Upper lobe of left lung (tissue), 6 donors: ENCODE results near the gene AHI1. TPM values are rescaled to one million over a fixed set of nuclear protein-coding genes. Genes with fewer than 3 reads are reported as not detected.

ENCODE experiments used
- ATAC-seq, 2 donors: fragments of 200-7000 bp; cut with Tn5 transposase; one replicate each; pipeline ENCODE4 v1.9.1; 2022; ENCODE audit warnings: mild to moderate bottlenecking in 2 of 2, moderate library complexity in 2 of 2; ENCODE audit not compliant: low FRiP score in 2 of 2
- DNase-seq, 2 donors: peaks; one replicate each; pipeline ENCODE4 v3.0.0-alpha.2; 2019 to 2020
- H3K27ac ChIP-seq, 4 donors: fragments of 200-600 bp; sonication (generic); one replicate each; pipeline ENCODE4 v1.5.1; 2016 to 2019
- H3K27me3 ChIP-seq, 4 donors: fragments of 200-600 bp; sonication (generic); one replicate each; pipeline ENCODE4 v1.5.1; 2017 to 2019
- H3K36me3 ChIP-seq, 4 donors: fragments of 200-600 bp; sonication (generic); one replicate each; pipeline ENCODE4 v1.5.1; 2016 to 2019
- H3K4me1 ChIP-seq, 4 donors: fragments of 200-600 bp; sonication (generic); one replicate each; pipeline ENCODE4 v1.5.1; 2018 to 2019
- H3K4me3 ChIP-seq, 4 donors: fragments of 200-600 bp; sonication (generic); one replicate each; pipeline ENCODE4 v1.5.1; 2017 to 2019; ENCODE audit warnings: mild to moderate bottlenecking in 2 of 4, moderate library complexity in 1 of 4
- H3K9me3 ChIP-seq, 4 donors: fragments of 200-600 bp; sonication (generic); one replicate each; pipeline ENCODE4 v1.5.1; 2018 to 2019
- CTCF ChIP-seq, 6 experiments: fragments of 450-650 bp in 4 of 6; fragments of 200-600 bp in 2 of 6; sonication (generic) in 2 of 6; IDR thresholded peaks; one replicate each; pipeline ENCODE4 v1.5.1; 2016 to 2019; ENCODE audit warnings: antibody characterized with exemption in 6 of 6
- EP300 ChIP-seq, 4 donors: sonication (generic); formaldehyde crosslinking; IDR thresholded peaks; one replicate each; pipeline ENCODE4 v1.5.1; 2017; ENCODE audit warnings: antibody characterized with exemption in 4 of 4, control low read depth in 2 of 4
- POLR2A ChIP-seq, 4 donors: fragments of 450-650 bp; IDR thresholded peaks; one replicate each; pipeline ENCODE4 v1.5.1; 2016 to 2017; ENCODE audit warnings: antibody characterized with exemption in 4 of 4, mild to moderate bottlenecking in 2 of 4
- POLR2AphosphoS5 ChIP-seq, 2 donors: sonication (generic); formaldehyde crosslinking; IDR thresholded peaks; one replicate each; pipeline ENCODE4 v1.5.1; 2017; ENCODE audit warnings: antibody characterized with exemption in 2 of 2
- WGBS, 2 donors: methylation state at CpG; one replicate each; pipeline ENCODE4 v1.1.5; 2017 to 2018; 5-methylcytosine and 5-hydroxymethylcytosine counted together
- total RNA-seq, 6 donors: library from RNA; depleted of rRNA in 4 of 6; stranded (reverse); fragments of >200 nt in 4 of 6; gene quantifications; one replicate each; pipeline versions ENCODE4 v1.1.0 to v1.2.1, GENCODE V29; 2016 to 2021
- donor health status: DM: no; HTN: no; CAD: no; lungs with moderate emphysema.
- donor health status: DM: no; HTN: yes; CAD: no; lungs with severe emphysema.

AHI1 gene
- total RNA-seq, 6 donors from 2014 or later = 17.1 to 57.6 (median 40.3) TPM

DNA sequence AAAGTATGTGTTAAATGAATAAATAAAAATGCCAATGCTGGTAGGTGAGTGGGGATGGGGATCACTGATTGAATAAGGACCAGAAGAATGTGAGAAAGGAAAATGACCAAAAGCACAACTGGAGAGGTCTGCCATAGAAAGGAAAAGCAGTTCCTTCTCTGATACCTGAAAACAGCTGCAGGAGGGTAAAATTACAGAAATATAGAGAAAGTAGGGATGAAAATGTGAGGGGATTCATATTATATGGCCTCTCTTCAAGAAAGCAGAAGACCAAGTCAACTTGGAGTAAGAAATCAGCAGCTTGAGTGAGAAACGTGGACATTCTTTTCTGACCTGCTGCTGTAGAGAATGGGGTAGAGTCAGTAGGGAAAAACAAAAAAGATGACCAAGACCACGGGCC is 191.4 kb downstream of the AHI1 start:
- WGBS, 2 donors = 85 to 94% methylated on average over 2 of the region's 2 CpGs
- H3K27ac ChIP-seq = no peak overlapping the region
- H3K4me1 ChIP-seq = no peaks in the 10 kb centered on the region
- H3K9me3 ChIP-seq = no peaks in the 10 kb centered on the region
- H3K36me3 ChIP-seq = no peaks in the 10 kb centered on the region
- no peak overlapping the region for H3K4me3 ChIP-seq
- no peak for ATAC-seq
- no peak for DNase-seq
- H3K27me3 ChIP-seq = no peaks in the 10 kb centered on the region
- TF ChIP-seq CTCF (IDR thresholded peaks at IDR 0.05) = no peak
- no peak for TF ChIP-seq POLR2AphosphoS5 (IDR thresholded peaks at IDR 0.05)
- TF ChIP-seq POLR2A (IDR thresholded peaks at IDR 0.05) = no peak
- TF ChIP-seq EP300 (IDR thresholded peaks at IDR 0.05) = no peak

DNA sequence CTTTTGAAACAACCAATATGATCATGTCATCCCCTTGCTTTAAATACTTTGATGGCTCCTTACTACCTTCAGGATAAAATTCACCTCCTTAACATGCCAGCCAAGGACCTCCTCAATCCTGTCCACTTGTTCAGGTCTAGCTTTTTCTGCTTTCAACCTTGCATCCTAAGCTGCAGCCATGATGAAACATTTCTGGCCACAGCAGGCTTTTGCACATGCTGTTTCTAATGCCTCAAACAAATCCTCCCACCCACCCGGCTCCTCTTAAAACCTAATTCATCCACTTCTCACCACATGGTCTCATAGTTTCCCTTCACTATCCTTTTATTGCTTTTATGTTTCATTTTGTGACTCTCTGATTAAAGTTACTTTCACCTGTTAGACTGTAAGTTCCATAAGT is 191.9 kb downstream of the AHI1 start:
- no peaks in the 10 kb centered on the region for H3K27me3 ChIP-seq
- no peak for ATAC-seq
- no peak overlapping the region for H3K27ac ChIP-seq
- no peaks in the 10 kb centered on the region for H3K36me3 ChIP-seq
- DNase-seq = no peak
- WGBS, 2 donors = 92 to 94% methylated on average over 1 of the region's 1 CpG
- no peaks in the 10 kb centered on the region for H3K4me1 ChIP-seq
- H3K9me3 ChIP-seq = no peaks in the 10 kb centered on the region
- no peak overlapping the region for H3K4me3 ChIP-seq
- TF ChIP-seq POLR2A (IDR thresholded peaks at IDR 0.05) = no peak

DNA sequence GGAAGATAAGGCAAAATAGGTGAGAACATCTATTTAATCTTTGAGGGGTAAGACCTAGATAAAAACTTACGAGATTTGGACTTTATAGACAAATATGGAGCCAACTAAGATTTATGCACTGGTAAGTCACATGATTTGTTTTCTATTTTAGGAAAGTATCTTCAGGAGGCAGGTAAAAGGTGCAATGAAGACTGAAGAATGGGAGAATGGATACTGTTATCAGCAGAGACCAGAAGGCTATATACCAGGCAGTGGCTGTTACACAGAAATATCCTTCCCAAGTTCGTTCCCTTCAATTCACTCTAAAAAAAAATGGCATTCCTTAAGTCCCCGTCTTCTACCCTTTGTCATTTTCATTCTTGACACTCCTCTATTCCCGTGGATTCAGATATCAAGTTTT is 192.7 kb downstream of the AHI1 start:
- no peak for DNase-seq
- Histone ChIP-seq H3K36me3 (no peaks in the 10 kb centered on the region), H3K9me3 (no peaks in the 10 kb centered on the region), H3K4me3 (no peak overlapping the region), H3K27ac (no peak overlapping the region), H3K27me3 (no peaks in the 10 kb centered on the region), H3K4me1 (no peaks in the 10 kb centered on the region)
- ATAC-seq = no peak
- TF ChIP-seq CTCF (IDR thresholded peaks at IDR 0.05) (no peak), POLR2A (IDR thresholded peaks at IDR 0.05) (no peak), POLR2AphosphoS5 (IDR thresholded peaks at IDR 0.05) (no peak), EP300 (IDR thresholded peaks at IDR 0.05) (no peak)
- WGBS, 2 donors = 95 to 97% methylated on average over 4 of the region's 4 CpGs

- no peaks in the 10 kb centered on the region for H3K36me3 ChIP-seq
- no peak for TF ChIP-seq POLR2AphosphoS5 (IDR thresholded peaks at IDR 0.05)
- TF ChIP-seq POLR2A (IDR thresholded peaks at IDR 0.05) = no peak
- no peak for TF ChIP-seq CTCF (IDR thresholded peaks at IDR 0.05)
- TF ChIP-seq EP300 (IDR thresholded peaks at IDR 0.05) = no peak
- no peak overlapping the region for H3K27ac ChIP-seq
- no peaks in the 10 kb centered on the region for H3K4me1 ChIP-seq
- H3K9me3 ChIP-seq = no peaks in the 10 kb centered on the region
- no peak for DNase-seq
- H3K27me3 ChIP-seq = no peaks in the 10 kb centered on the region
- no peak for ATAC-seq
- no peak overlapping the region for H3K4me3 ChIP-seq
These were observed 196.2 kb downstream of the AHI1 start for GRCh38 chr6:135301304-135301703.

GRCh38 chr6:135300576-135300975 is 197.0 kb downstream of the AHI1 start:
- Histone ChIP-seq H3K36me3 (no peaks in the 10 kb centered on the region), H3K27ac (no peak overlapping the region), H3K4me3 (no peak overlapping the region), H3K4me1 (no peaks in the 10 kb centered on the region), H3K27me3 (no peaks in the 10 kb centered on the region), H3K9me3 (no peaks in the 10 kb centered on the region)
- ATAC-seq = no peak
- no peak for DNase-seq
- TF ChIP-seq POLR2AphosphoS5 (IDR thresholded peaks at IDR 0.05) (no peak), EP300 (IDR thresholded peaks at IDR 0.05) (no peak), CTCF (IDR thresholded peaks at IDR 0.05) (no peak), POLR2A (IDR thresholded peaks at IDR 0.05) (no peak)
